Measurements from ENCODE around the gene PALS2. TPM values are rescaled to one million over a fixed set of nuclear protein-coding genes. Genes with fewer than 3 reads are reported as not detected.

Gene PALS2
- total RNA-seq, 1 donor: 48.0 TPM

- TF ChIP-seq, protein P1, sequence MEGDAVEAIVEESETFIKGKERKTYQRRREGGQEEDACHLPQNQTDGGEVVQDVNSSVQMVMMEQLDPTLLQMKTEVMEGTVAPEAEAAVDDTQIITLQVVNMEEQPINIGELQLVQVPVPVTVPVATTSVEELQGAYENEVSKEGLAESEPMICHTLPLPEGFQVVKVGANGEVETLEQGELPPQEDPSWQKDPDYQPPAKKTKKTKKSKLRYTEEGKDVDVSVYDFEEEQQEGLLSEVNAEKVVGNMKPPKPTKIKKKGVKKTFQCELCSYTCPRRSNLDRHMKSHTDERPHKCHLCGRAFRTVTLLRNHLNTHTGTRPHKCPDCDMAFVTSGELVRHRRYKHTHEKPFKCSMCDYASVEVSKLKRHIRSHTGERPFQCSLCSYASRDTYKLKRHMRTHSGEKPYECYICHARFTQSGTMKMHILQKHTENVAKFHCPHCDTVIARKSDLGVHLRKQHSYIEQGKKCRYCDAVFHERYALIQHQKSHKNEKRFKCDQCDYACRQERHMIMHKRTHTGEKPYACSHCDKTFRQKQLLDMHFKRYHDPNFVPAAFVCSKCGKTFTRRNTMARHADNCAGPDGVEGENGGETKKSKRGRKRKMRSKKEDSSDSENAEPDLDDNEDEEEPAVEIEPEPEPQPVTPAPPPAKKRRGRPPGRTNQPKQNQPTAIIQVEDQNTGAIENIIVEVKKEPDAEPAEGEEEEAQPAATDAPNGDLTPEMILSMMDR (IDR thresholded peaks at IDR 0.05; ENCODE audit: insufficient read depth, low read length): no peak
- DNase-seq (ENCODE audit: low read depth): no peak
- no peak overlapping the region for H3K4me3 ChIP-seq (ENCODE audit: low read depth, low read length)
Observed at GRCh38 chr7:24617957-24618616, 44.8 kb downstream of the PALS2 start.

GRCh38 chr7:24619978-24620377 lies 46.7 kb downstream of the PALS2 start:
- no peak overlapping the region for H3K4me3 ChIP-seq (ENCODE audit: low read depth, low read length)
- TF ChIP-seq, protein P1 (IDR thresholded peaks at IDR 0.05; ENCODE audit: insufficient read depth, low read length): no peak
- DNase-seq (ENCODE audit: low read depth): no peak

GRCh38 chr7:24622646-24623182 lies 49.5 kb downstream of the PALS2 start:
- TF ChIP-seq, protein P1 (IDR thresholded peaks at IDR 0.05; ENCODE audit: insufficient read depth, low read length): no peak
- H3K4me3 ChIP-seq (ENCODE audit: low read depth, low read length): no peak overlapping the region
- DNase-seq (ENCODE audit: low read depth): peak; percentile 20

Small RNA genes within 50 kb of the gene (small RNA-seq; reads per million reads assigned to genes)
- gene RNU6-1103P: not detected
- not detected for gene SUMO2P14

Other genes with a start within 250 kb of the PALS2 start
- gene GSDME, start 184.0 kb downstream of the PALS2 start, total RNA-seq (ENCODE audit: low replicate concordance): 43.3 and 59.9 TPM in 2 replicates

Data from fibroblast of the aortic adventitia (primary cell).